Liver (tissue), 9 donors: ENCODE results near the gene ELAVL3. TPM values are rescaled to one million over a fixed set of nuclear protein-coding genes. Genes with fewer than 3 reads are reported as not detected.
"Not testable (repeated sequence)": the region's sequence is repeated elsewhere in the genome, so short reads cannot be mapped to it uniquely, and the experiment has no call there.

Experiments
- DNase-seq: peaks from one replicate; pipeline ENCODE4 v3.0.0-alpha.2; 2017; ENCODE audit warnings: low spot score
- H3K27ac ChIP-seq, 2 donors: one replicate each; pipeline ENCODE4 v1.7.0; 2013; ENCODE audit warnings: inconsistent platforms in 2 of 2, low read length in 2 of 2, control low read depth in 1 of 2, low read depth in 1 of 2, mild to moderate bottlenecking in 1 of 2
- H3K27me3 ChIP-seq, 4 donors: one replicate each; pipeline versions ENCODE4 v1.6.1 to v1.7.0; 2013; ENCODE audit warnings: low read length in 3 of 4, inconsistent platforms in 1 of 4, mild to moderate bottlenecking in 1 of 4, moderate library complexity in 1 of 4; ENCODE audit not compliant: control insufficient read depth in 4 of 4, insufficient read depth in 4 of 4
- H3K36me3 ChIP-seq, 4 donors: one replicate each; pipeline versions ENCODE4 v1.6.1 to v1.7.0; 2013; ENCODE audit warnings: low read length in 3 of 4, mild to moderate bottlenecking in 3 of 4, low read depth in 1 of 4, moderate library complexity in 1 of 4; ENCODE audit not compliant: control insufficient read depth in 4 of 4, insufficient read depth in 3 of 4
- H3K4me1 ChIP-seq, 4 donors: one replicate each; pipeline versions ENCODE4 v1.6.1 to v1.7.0; 2013; ENCODE audit warnings: low read length in 3 of 4, mild to moderate bottlenecking in 3 of 4, moderate library complexity in 1 of 4; ENCODE audit not compliant: control insufficient read depth in 4 of 4, insufficient read depth in 4 of 4
- H3K4me3 ChIP-seq, 3 donors: one replicate each; pipeline versions ENCODE4 v1.6.1 to v1.7.0; 2013; ENCODE audit warnings: low read length in 3 of 3, control low read depth in 1 of 3, low read depth in 1 of 3, mild to moderate bottlenecking in 1 of 3
- H3K9ac ChIP-seq, 2 donors: one replicate each; pipeline ENCODE4 v1.7.0; 2013; ENCODE audit warnings: low read length in 2 of 2, mild to moderate bottlenecking in 2 of 2, moderate library complexity in 2 of 2, control low read depth in 1 of 2, low read depth in 1 of 2
- H3K9me3 ChIP-seq, 4 donors: one replicate each; pipeline versions ENCODE4 v1.6.1 to v1.7.0; 2013; ENCODE audit warnings: low read length in 3 of 4; ENCODE audit not compliant: control insufficient read depth in 4 of 4
- EGR1 ChIP-seq, 2 donors: IDR thresholded peaks; 2 replicates each; pipeline ENCODE4 v1.6.1; 2016 to 2018; ENCODE audit warnings: antibody characterized with exemption in 2 of 2, low read depth in 2 of 2
- FOXA1 ChIP-seq: IDR thresholded peaks from 2 replicates; pipeline ENCODE4 v1.6.1; 2016; ENCODE audit warnings: antibody characterized with exemption
- FOXA2 ChIP-seq: IDR thresholded peaks from 2 replicates; pipeline ENCODE4 v1.6.1; 2016; ENCODE audit warnings: antibody characterized with exemption
- GABPA ChIP-seq, 2 donors: IDR thresholded peaks in 1 of 2; conservative IDR thresholded peaks in 1 of 2; 2 replicates each; pipeline ENCODE4 v1.6.1; 2016; ENCODE audit warnings: antibody characterized with exemption in 2 of 2, mild to moderate bottlenecking in 1 of 2, moderate library complexity in 1 of 2
- HNF4A ChIP-seq, 2 donors: conservative IDR thresholded peaks; 2 replicates each; pipeline ENCODE4 v1.6.1; 2016; ENCODE audit warnings: antibody characterized with exemption in 2 of 2, mild to moderate bottlenecking in 2 of 2
- HNF4G ChIP-seq: IDR thresholded peaks from 2 replicates; pipeline ENCODE4 v1.6.1; 2016; ENCODE audit warnings: antibody characterized with exemption
- JUND ChIP-seq, 2 donors: IDR thresholded peaks; 2 replicates each; pipeline ENCODE4 v1.6.1; 2016; ENCODE audit warnings: antibody characterized with exemption in 2 of 2
- MAX ChIP-seq: IDR thresholded peaks from 2 replicates; pipeline ENCODE4 v1.6.1; 2016; ENCODE audit warnings: antibody characterized with exemption
- NR2F2 ChIP-seq: IDR thresholded peaks from 2 replicates; pipeline ENCODE4 v1.6.1; 2016; ENCODE audit warnings: antibody characterized with exemption
- RAD21 ChIP-seq, 2 donors: IDR thresholded peaks; 2 replicates each; pipeline ENCODE4 v1.6.1; 2016; ENCODE audit warnings: antibody characterized with exemption in 2 of 2, mild to moderate bottlenecking in 2 of 2
- REST ChIP-seq: IDR thresholded peaks from 2 replicates; pipeline ENCODE4 v1.6.1; 2016; ENCODE audit warnings: antibody characterized with exemption, mild to moderate bottlenecking
- RXRA ChIP-seq, 2 donors: IDR thresholded peaks; 2 replicates each; pipeline ENCODE4 v1.6.1; 2017 to 2018; ENCODE audit warnings: antibody characterized with exemption in 2 of 2, mild to moderate bottlenecking in 1 of 2
- SP1 ChIP-seq: IDR thresholded peaks from 2 replicates; pipeline ENCODE4 v1.6.1; 2018; ENCODE audit warnings: antibody characterized with exemption, mild to moderate bottlenecking
- TAF1 ChIP-seq: conservative IDR thresholded peaks from 2 replicates; pipeline ENCODE4 v1.6.1; 2016; ENCODE audit warnings: antibody characterized with exemption, mild to moderate bottlenecking
- YY1 ChIP-seq: IDR thresholded peaks from 2 replicates; pipeline ENCODE4 v1.6.1; 2016; ENCODE audit warnings: antibody characterized with exemption, mild to moderate bottlenecking
- WGBS: extraction: QIAGEN DNeasy Blood & Tissue Kit; methylation state at CpG from one replicate; pipeline ENCODE4 v1.1.7; 2013; 5-methylcytosine and 5-hydroxymethylcytosine counted together
- polyA plus RNA-seq, 2 donors: library from polyadenylated mRNA; stranded (reverse) in 1 of 2; unstranded in 1 of 2; fragments of 200-250 nt in 1 of 2; fragments of >200 nt in 1 of 2; fragmentation: Nextera tagmentation in 1 of 2; extraction: Ambion mirVana in 1 of 2; gene quantifications; one replicate each; pipeline versions ENCODE4 v1.2.1 to v1.2.3, GENCODE V29; 2013 to 2015
- total RNA-seq, 2 donors: library from RNA; depleted of rRNA; stranded (reverse); fragments of >200 nt; gene quantifications; one replicate each; pipeline ENCODE4 v1.2.3, GENCODE V29; 2014
- TF ChIP-seq, protein P1 (sequence below): fragments of 150-350 bp; IDR thresholded peaks from 2 replicates; pipeline ENCODE4 v1.5.1; 2017; ENCODE audit warnings: improper control_type of control experiment, low read depth, low read length; ENCODE audit not compliant: missing input control
- TF ChIP-seq, protein P2 (sequence below): IDR thresholded peaks from 2 replicates; pipeline ENCODE4 v1.6.1; 2016; ENCODE audit warnings: antibody characterized with exemption
- TF ChIP-seq, protein P3 (sequence below): IDR thresholded peaks from 2 replicates; pipeline ENCODE4 v1.6.1; 2016; ENCODE audit warnings: antibody characterized with exemption
- donor health status: healthy.
- donor health status: healthy.
- donor health status: healthy.
- donor health status: healthy.
- donor health status: healthy.

Gene ELAVL3
- total and polyA plus RNA-seq, 4 donors, result not detected

DNA sequence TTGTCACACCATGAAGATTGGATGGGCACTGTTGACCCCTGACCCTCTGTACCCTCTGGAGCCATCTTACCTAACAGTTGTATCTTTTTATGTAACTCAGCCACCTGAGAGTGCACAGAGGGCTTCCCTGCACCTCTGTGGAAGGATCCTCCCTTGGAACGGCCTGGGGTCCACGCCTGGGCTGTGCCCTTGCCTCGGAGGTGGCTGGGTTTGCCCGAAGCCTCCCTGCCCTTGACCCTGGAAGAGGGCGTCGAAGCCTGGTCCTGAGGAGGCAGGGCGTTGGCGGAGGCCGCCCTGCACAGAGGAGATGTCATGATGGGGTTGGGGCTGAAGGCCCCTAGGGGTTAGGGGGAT lies 46.2 kb downstream of the ELAVL3 start:
- Histone ChIP-seq H3K9ac (peak overlapping the region in 1 of 2 donors; percentile 53), H3K27ac (peak overlapping the region; percentile 52 to 75), H3K9me3 (no peaks in the 10 kb centered on the region), H3K4me3 (peak overlapping the region in 2 of 3 donors; percentile 27 to 82), H3K36me3 (peaks cover 0 to 9% (median 4%) of the 10 kb centered on the region in 4 donors), H3K4me1 (peaks cover 9 to 17% (median 15%) of the 10 kb centered on the region in 4 donors), H3K27me3 (no peaks in the 10 kb centered on the region)
- no peak for DNase-seq
- WGBS, result 9% methylated on average over 9 of the region's 9 CpGs
- TF ChIP-seq FOXA1 (no peak), REST (no peak), RAD21 (IDR thresholded peaks at IDR 0.05) (no peak), TAF1 (no peak), EGR1 (IDR thresholded peaks at IDR 0.05; ENCODE audit: low read depth in 2 of 2) (no peak), RXRA (IDR thresholded peaks at IDR 0.05) (no peak), GABPA (IDR thresholded peaks at IDR 0.05 in 1 of 2, conservative IDR thresholded peaks at IDR 0.05 in 1 of 2) (no peak), YY1 (no peak), SP1 (no peak), HNF4G (no peak), FOXA2 (no peak), HNF4A (conservative IDR thresholded peaks at IDR 0.05) (no peak), NR2F2 (no peak), JUND (IDR thresholded peaks at IDR 0.05) (no peak), MAX (no peak)
- TF ChIP-seq, protein P1, sequence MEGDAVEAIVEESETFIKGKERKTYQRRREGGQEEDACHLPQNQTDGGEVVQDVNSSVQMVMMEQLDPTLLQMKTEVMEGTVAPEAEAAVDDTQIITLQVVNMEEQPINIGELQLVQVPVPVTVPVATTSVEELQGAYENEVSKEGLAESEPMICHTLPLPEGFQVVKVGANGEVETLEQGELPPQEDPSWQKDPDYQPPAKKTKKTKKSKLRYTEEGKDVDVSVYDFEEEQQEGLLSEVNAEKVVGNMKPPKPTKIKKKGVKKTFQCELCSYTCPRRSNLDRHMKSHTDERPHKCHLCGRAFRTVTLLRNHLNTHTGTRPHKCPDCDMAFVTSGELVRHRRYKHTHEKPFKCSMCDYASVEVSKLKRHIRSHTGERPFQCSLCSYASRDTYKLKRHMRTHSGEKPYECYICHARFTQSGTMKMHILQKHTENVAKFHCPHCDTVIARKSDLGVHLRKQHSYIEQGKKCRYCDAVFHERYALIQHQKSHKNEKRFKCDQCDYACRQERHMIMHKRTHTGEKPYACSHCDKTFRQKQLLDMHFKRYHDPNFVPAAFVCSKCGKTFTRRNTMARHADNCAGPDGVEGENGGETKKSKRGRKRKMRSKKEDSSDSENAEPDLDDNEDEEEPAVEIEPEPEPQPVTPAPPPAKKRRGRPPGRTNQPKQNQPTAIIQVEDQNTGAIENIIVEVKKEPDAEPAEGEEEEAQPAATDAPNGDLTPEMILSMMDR, result no peak
- TF ChIP-seq, protein P2, sequence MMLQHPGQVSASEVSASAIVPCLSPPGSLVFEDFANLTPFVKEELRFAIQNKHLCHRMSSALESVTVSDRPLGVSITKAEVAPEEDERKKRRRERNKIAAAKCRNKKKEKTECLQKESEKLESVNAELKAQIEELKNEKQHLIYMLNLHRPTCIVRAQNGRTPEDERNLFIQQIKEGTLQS, result no peak
- TF ChIP-seq, protein P3, sequence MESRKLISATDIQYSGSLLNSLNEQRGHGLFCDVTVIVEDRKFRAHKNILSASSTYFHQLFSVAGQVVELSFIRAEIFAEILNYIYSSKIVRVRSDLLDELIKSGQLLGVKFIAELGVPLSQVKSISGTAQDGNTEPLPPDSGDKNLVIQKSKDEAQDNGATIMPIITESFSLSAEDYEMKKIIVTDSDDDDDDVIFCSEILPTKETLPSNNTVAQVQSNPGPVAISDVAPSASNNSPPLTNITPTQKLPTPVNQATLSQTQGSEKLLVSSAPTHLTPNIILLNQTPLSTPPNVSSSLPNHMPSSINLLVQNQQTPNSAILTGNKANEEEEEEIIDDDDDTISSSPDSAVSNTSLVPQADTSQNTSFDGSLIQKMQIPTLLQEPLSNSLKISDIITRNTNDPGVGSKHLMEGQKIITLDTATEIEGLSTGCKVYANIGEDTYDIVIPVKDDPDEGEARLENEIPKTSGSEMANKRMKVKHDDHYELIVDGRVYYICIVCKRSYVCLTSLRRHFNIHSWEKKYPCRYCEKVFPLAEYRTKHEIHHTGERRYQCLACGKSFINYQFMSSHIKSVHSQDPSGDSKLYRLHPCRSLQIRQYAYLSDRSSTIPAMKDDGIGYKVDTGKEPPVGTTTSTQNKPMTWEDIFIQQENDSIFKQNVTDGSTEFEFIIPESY, result no peak

DNA sequence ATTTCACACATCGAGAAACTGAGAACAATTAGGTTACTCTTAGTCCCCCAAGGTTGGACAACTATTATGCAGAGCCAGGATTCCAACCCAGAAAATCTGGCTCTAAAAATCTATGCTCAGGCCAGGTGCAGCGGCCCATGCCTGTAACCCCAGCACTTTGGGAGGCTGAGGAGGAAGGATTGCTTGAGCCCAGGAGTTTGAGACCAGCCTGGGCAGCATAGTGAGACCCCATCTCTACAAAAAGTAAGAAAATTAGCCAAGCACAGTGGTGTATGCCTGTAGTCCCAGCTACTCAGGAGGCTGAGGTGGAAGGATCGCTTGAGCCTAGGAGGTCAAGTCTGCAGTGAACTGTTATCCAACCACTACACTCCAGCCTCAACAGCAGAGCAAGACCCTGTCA lies 47.3 kb downstream of the ELAVL3 start:
- H3K36me3 ChIP-seq, H3K27ac ChIP-seq, H3K9ac ChIP-seq, DNase-seq, H3K4me3 ChIP-seq, H3K27me3 ChIP-seq, H3K9me3 ChIP-seq: not testable (repeated sequence)
- 98% methylated on average over 3 of the region's 3 CpGs for WGBS
- H3K4me1 ChIP-seq, result peaks cover 9 to 17% (median 15%) of the 10 kb centered on the region in 4 donors
